Mesodermal cell (in vitro differentiated cells): Measurements from ENCODE around the gene CD19.
"Not testable (repeated sequence)": the region's sequence is repeated elsewhere in the genome, so short reads cannot be mapped to it uniquely, and the experiment has no call there.

Experiments
- H3K27ac ChIP-seq: 2 replicates; pipeline ENCODE4 v1.7.0; 2013; ENCODE audit warnings: mild to moderate bottlenecking, low read depth, low read length, moderate library complexity; ENCODE audit not compliant: severe bottlenecking
- H3K36me3 ChIP-seq: 2 replicates; pipeline ENCODE4 v1.7.1; 2013; ENCODE audit warnings: mild to moderate bottlenecking, low read length, moderate library complexity; ENCODE audit not compliant: control insufficient read depth, insufficient read depth
- H3K4me1 ChIP-seq: one replicate; pipeline ENCODE4 v1.7.1; 2013; ENCODE audit warnings: mild to moderate bottlenecking, low read length; ENCODE audit not compliant: insufficient read depth, control insufficient read depth, poor library complexity, severe bottlenecking
- H3K4me3 ChIP-seq: 2 replicates; pipeline ENCODE4 v1.7.0; 2013; ENCODE audit warnings: low read length, control low read depth, mild to moderate bottlenecking; ENCODE audit not compliant: insufficient read depth, poor library complexity, severe bottlenecking; ENCODE audit errors: extremely low read depth
- H3K9me3 ChIP-seq: 2 replicates; pipeline ENCODE4 v1.7.1; 2013; ENCODE audit warnings: mild to moderate bottlenecking, low read length, moderate library complexity; ENCODE audit not compliant: control insufficient read depth
- WGBS, 2 experiments: methylation state at CpG; one replicate each; pipeline ENCODE4 v1.1.5; 2013; ENCODE audit warnings: missing lambda C conversion rate in 2 of 2; ENCODE audit not compliant: insufficient coverage in 2 of 2; 5-methylcytosine and 5-hydroxymethylcytosine counted together

The CD19 gene

GRCh38 chr16:28936784-28937155 is 5.0 kb downstream of the CD19 start:
- Histone ChIP-seq H3K36me3 (no peaks in the 10 kb centered on the region), H3K27ac (no peak overlapping the region), H3K4me3 (no peak overlapping the region), H3K4me1 (no peaks in the 10 kb centered on the region), H3K9me3 (no peaks in the 10 kb centered on the region)
- 92 to 96% methylated on average over 14 to 26 of the region's 26 CpGs for whole genome bisulfite sequencing, 2 experiments

- no peak overlapping the region for H3K4me3 ChIP-seq
- H3K4me1 ChIP-seq = no peaks in the 10 kb centered on the region
- WGBS, 2 experiments = 84 to 89% methylated on average over 7 to 9 of the region's 14 CpGs
- H3K9me3 ChIP-seq = no peaks in the 10 kb centered on the region
- H3K27ac ChIP-seq = no peak overlapping the region
- no peaks in the 10 kb centered on the region for H3K36me3 ChIP-seq
These were observed 5.6 kb downstream of the CD19 start for GRCh38 chr16:28937222-28937876.

DNA sequence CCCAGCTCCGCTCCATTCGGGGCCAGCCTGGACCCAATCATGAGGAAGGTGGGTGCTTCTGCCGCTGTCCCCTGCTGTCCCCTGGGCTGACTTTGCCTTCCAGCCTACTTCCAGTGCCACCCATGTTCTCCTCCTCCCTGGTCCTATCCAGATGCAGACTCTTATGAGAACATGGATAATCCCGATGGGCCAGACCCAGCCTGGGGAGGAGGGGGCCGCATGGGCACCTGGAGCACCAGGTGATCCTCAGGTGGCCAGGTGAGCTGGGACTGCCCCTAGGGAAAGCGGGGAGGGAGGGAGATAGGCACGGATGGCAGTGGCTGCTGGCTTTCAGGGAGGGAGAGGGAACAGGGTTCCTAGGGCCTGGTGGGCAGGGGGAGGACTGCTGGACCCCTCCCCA is 7.0 kb downstream of the CD19 start:
- 77 to 97% methylated on average over 3 to 7 of the region's 7 CpGs for WGBS, 2 experiments
- H3K4me1 ChIP-seq = no peaks in the 10 kb centered on the region
- H3K36me3 ChIP-seq = no peaks in the 10 kb centered on the region
- H3K27ac ChIP-seq = no peak overlapping the region
- H3K9me3 ChIP-seq = no peaks in the 10 kb centered on the region
- no peak overlapping the region for H3K4me3 ChIP-seq

GRCh38 chr16:28939825-28940224 is 8.1 kb downstream of the CD19 start:
- WGBS, 2 experiments = 86 to 91% methylated on average over 4 to 7 of the region's 7 CpGs
- H3K36me3 ChIP-seq, H3K4me1 ChIP-seq, H3K9me3 ChIP-seq, H3K4me3 ChIP-seq, H3K27ac ChIP-seq: not testable (repeated sequence)

- no peaks in the 10 kb centered on the region for H3K36me3 ChIP-seq
- H3K27ac ChIP-seq = no peak overlapping the region
- no peak overlapping the region for H3K4me3 ChIP-seq
- no peaks in the 10 kb centered on the region for H3K4me1 ChIP-seq
- H3K9me3 ChIP-seq = no peaks in the 10 kb centered on the region
These were observed 11.5 kb downstream of the CD19 start for GRCh38 chr16:28943281-28943680.

DNA sequence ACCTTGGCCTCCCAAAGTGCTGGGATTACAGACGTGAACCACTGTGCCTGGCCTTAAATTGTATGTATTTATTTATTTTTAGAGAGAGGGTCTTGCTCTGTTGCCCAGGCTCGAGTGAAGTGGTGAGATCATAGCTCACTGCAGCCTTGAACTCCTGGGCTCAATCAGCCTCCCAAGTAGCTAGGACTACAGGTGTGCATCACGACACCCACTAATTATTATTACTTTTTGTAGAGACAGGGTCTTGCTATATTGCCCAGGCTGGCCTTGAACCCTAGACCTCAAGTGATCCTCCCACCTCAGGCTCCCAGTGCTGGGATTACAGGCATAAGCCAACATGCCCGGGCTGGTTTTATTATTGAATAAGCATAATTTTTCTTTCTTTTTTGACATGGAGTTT is 14.9 kb downstream of the CD19 start:
- 83 to 86% methylated on average over 2 of the region's 4 CpGs for WGBS, 2 experiments
- H3K36me3 ChIP-seq = no peaks in the 10 kb centered on the region
- H3K4me1 ChIP-seq = no peaks in the 10 kb centered on the region
- no peak overlapping the region for H3K4me3 ChIP-seq
- no peak overlapping the region for H3K27ac ChIP-seq
- no peaks in the 10 kb centered on the region for H3K9me3 ChIP-seq

DNA sequence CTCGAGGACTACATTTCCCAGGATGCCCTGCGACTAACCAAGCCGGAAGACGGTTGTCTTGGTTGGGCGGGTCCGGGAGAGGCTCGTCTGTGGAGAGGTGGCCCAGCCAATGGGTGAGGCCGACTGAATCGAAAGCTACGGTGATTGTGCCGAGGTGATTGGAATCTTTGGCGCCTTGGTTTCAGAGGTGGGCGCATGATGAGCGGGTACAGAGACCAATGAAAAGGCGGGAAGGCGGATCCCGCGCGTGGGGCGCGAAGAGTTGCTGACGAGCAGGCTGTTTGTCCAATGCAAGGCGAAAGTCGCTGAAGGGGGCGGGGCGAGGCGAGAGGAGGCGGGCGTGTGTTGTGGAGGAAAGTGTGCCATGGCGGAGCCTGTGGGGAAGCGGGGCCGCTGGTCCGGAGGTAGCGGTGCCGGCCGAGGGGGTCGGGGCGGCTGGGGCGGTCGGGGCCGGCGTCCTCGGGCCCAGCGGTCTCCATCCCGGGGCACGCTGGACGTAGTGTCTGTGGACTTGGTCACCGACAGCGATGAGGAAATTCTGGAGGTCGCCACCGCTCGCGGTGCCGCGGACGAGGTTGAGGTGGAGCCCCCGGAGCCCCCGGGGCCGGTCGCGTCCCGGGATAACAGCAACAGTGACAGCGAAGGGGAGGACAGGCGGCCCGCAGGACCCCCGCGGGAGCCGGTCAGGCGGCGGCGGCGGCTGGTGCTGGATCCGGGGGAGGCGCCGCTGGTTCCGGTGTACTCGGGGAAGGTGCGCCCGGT is 19.1 kb downstream of the CD19 start, which contains the start of gene NFATC2IP:
Gene NFATC2IP (plus strand): TSS at position 290 of the 762 bp plus-strand sequence. CDS start 75 bp downstream, at position 365.
- Histone ChIP-seq H3K4me1 (no peaks in the 10 kb centered on the region), H3K4me3 (peak within 1 kb of the TSS; percentile 96), H3K9me3 (no peaks in the 10 kb centered on the region), H3K27ac (peak within 1 kb of the TSS; percentile 67), H3K36me3 (peaks cover 39% of the 10 kb centered on the region)
- 1% methylated on average over 60 to 71 of the region's 79 CpGs for WGBS, 2 experiments

DNA sequence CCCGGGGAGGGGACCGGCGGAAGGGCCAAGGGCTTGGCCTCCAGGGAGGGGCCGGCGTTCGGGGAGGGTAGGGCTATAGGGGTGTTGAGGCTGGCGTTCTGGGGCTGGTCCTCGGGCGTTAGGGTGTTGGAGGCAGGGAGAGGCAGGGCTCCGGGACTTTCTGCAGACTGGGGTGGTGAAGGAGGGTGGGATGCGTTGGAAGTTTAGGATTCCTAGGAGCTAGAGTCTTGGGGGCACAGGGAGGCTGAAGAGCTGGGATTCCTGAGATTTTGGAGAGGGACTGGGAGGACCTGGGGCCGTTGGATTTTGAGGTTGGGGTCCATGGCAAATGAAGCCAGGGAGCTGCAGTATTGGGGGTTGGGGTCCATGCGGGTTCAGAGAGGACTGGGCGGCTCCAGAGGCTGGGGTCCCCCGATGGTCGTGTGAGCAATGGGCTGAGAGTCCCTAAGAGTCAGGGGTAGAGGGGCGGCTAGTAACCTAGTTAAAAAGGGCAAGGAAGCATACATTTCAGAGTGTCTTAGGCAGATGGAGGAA is 19.7 kb downstream of the CD19 start:
- Histone ChIP-seq H3K4me3 (peak overlapping the region; percentile 96), H3K36me3 (peaks cover 45% of the 10 kb centered on the region), H3K4me1 (no peaks in the 10 kb centered on the region), H3K27ac (no peak overlapping the region), H3K9me3 (no peaks in the 10 kb centered on the region)
- 3 to 7% methylated on average over 9 to 17 of the region's 17 CpGs for WGBS, 2 experiments

- Histone ChIP-seq H3K4me3 (no peak overlapping the region), H3K4me1 (no peaks in the 10 kb centered on the region), H3K27ac (no peak overlapping the region), H3K9me3 (no peaks in the 10 kb centered on the region), H3K36me3 (peaks cover 92% of the 10 kb centered on the region)
- 95 to 98% methylated on average over 4 to 7 of the region's 9 CpGs for WGBS, 2 experiments
These were observed 26.4 kb downstream of the CD19 start for GRCh38 chr16:28958216-28958615.

DNA sequence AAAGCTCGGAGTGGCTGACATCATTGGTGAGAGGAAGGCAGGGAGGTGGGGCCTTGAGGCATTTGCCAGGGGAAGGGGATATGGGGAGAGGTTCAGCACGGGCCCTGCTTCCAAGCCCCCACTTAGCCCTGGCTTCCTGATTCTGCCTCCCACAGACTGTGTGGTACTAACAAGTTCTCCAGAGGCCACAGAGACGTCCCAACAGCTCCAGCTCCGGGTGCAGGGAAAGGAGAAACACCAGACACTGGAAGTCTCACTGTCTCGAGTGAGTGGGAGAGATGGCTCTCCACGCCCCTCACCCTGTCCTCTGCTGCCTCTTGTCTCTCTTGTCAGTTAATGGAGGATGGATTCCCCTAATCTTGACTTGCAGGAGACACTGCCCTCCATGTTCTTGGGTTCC is 27.1 kb downstream of the CD19 start:
- H3K36me3 ChIP-seq = peaks cover 92% of the 10 kb centered on the region
- H3K4me3 ChIP-seq = no peak overlapping the region

DNA sequence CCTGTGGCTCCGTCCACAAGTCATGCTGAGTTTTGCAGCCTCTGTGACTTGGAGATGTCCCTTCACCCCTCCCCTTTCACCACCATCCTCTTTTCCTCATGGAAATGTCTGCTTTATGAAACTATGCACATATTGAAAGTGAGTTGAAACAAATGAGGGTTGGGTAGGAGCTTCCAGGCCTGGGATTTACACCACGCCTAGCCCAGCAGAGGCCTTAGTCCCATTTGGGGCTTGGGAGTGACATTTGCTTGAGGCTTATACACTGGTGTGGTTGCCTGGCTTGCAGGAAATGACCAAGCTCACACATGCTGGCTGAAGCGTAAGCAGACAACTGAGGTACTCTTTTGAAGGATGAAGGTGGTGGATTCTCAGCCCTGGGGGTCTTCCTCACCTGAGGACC is 32.3 kb downstream of the CD19 start:
- WGBS, 2 experiments = 100% methylated on average over 1 of the region's 3 CpGs
- H3K4me1 ChIP-seq = no peaks in the 10 kb centered on the region
- no peak overlapping the region for H3K27ac ChIP-seq
- H3K9me3 ChIP-seq = no peaks in the 10 kb centered on the region
- no peak overlapping the region for H3K4me3 ChIP-seq
- H3K36me3 ChIP-seq = peaks cover 57% of the 10 kb centered on the region

More for the DNA sequence above, 27.1 kb downstream of the CD19 start:
- Histone ChIP-seq H3K27ac (no peak overlapping the region), H3K9me3 (no peaks in the 10 kb centered on the region), H3K4me1 (no peaks in the 10 kb centered on the region)
- 92 to 95% methylated on average over 4 to 5 of the region's 6 CpGs for WGBS, 2 experiments
